HG03457 (cell line): ENCODE data around the gene GPR32.
"Not testable (repeated sequence)": the region's sequence is repeated elsewhere in the genome, so short reads cannot be mapped to it uniquely, and the experiment has no call there.

ENCODE experiments used
- ATAC-seq: cut with Tn5 transposase; IDR thresholded peaks from one replicate; pipeline ENCODE4 v1.9.1; 2021; ENCODE audit warnings: moderate number of reproducible peaks; ENCODE audit not compliant: unreplicated experiment

GPR32 gene

DNA sequence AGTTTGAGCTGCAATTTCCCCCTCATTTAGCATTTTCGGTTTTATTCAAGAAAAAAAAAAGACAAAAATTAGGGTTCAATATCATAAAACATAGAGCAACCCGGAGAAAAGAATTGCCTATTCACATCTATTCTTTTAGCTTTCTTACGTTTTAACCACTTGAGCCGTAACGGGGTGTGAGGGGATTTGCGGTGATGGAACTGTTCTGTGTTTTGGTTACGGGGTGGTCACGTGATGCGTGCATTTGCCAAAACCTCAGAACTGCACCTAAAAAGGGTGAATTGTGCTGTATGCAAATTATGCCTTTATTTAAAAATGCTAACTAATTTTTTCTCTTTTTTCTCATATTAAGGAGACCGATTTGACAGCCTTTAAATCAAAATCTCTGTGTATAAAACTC lies 25.0 kb upstream of the GPR32 start:
- no peak for ATAC-seq

DNA sequence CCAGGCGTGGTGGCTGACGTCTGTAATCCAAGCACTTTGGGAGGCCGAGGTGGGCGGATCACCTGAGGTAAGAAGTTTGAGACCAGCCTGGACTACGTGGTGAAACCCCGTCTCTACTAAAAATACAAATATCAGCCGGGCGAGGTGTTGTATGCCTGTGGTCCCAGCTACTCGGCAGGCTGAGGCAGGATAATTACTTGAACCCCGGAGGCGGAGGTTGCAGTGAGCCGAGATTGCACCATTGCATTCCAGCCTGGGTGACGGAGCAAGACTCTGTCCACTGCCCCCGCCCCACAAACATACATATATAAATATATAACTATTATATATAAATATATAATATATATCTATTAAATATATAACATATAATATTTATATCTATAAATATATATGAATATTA lies 23.1 kb upstream of the GPR32 start:
- not testable (repeated sequence) for ATAC-seq

DNA sequence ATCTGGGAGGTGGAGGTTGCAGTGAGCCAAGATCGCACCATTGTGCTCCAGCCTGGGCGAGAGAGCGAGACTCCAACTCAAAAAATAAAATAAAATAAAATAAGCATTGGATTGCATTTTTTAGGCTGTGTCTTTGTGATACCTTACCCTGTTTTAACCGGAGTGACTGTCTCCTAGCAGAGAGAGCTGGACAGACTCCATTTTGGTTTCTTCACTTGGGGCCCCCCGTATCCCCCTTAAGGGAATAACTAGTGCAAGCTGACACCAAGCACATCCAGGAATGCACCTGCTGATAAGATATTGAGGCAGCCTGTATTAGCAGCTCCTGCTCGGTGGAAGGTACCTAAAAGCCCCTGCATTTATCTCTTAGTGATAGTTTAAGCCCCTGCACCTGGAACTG lies 20.8 kb upstream of the GPR32 start:
- ATAC-seq: no peak

DNA sequence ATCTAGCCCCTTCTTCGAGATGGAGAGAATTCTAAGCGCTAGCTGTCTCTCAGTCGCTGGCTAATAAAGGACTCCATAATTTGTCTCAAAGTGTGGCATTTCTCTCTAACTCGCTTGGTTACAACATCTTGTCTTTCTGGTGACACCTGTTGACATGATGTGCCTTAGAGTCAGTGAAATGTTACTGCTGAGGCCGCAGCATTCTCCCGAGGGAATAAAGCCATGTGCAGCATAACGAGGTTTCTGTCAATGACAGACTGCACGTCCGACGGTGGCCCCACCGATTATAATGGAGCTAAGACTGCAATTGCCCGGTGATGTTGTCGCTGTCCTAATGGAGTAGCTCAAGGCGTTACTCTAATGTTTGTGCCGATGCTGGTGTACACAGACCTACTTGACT lies 20.3 kb upstream of the GPR32 start:
- ATAC-seq: no peak

DNA sequence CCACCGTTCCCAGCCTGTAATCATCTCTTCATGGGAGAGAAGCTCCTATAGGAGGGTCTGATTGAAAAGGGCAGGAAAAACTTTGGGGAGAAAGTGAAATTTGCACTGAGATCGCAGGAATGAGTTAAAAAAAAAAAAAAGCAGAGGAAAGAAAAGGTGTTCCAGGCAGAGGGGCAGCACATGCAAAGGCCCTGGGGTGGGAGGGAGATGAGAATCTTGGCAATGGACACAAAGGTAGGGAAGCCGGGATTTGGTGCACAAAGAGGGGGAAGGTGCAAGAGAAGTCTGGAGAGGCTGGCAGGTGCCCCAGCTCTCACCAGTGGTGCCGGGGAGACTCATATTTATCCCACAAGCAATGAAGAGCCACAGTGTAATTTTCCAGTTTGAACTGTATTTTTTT lies 16.4 kb upstream of the GPR32 start:
- no peak for ATAC-seq

DNA sequence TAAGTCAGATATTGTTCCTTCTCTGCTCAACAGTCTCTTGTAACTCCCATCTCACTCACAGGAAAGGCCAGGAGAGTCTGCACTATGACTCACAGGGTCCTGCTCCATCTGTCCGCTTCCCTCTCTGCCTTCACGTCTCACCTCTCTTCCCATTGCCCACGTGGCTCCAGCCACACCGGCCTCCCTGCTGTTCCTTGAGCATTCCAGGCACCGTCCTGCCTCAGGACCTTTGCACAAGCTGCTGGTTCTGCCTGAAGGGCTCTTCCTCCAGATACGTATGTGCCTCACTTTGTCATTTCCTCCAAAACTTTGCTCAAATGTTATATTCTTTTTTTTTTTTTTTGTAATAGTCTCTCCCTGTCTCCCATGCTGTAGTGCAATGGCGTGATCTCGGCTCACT lies 14.0 kb upstream of the GPR32 start:
- ATAC-seq: not testable (repeated sequence)

DNA sequence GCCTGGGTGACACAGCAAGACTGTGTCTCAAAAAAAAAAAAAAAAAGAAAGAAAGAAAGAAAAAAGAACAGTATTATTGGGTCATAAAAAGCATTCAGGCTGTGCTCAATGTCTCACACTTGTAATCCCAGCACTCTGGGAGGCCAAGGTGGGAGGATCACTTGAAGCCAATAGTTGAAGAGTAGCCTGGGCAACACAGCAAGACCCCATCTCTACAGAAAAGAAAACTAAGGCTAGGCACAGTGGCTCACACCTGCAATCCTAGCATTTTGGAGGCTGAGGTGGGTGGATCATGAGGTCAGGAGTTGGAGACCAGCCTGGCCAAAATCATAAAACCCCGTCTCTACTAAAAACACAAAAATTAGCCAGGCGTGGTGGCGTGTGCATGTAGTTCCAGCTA lies 12.6 kb upstream of the GPR32 start:
- not testable (repeated sequence) for ATAC-seq

DNA sequence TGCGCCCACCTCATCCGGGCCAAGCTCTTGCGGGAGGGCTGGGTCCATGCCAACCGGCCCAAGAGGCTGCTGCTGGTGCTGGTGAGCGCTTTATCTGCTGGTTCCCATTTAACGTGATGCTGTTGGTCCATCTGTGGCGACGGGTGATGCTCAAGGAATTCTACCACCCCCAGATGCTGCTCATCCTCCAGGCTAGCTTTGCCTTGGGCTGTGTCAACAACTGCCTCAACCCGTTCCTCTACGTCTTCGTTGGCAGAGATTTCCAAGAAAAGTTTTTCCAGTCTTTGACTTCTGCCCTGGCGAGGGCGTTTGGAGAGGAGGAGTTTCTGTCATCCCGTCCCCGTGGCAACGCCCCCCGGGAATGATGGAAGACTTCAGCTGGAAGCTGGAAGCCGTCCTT lies 11.2 kb upstream of the GPR32 start:
- ATAC-seq: not testable (repeated sequence)

DNA sequence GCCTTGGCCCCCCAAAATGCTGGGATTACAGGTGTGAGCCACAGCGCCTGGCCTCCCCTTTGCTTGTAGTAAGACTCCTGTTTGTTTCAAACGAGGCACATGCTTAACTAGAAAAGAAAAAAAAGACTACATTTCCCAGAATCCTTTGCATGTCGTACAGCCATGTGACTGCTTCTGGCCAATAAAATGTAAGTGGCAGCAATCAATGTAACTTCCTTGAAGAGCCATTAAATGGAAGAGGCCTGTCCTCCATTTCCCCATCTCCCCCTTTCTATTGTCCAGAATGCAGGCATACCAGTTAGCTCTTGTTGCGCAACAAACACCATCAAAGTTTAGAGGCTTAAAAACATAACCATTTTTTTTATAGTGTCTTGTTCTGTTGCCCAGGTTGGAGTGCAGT lies 10.4 kb upstream of the GPR32 start:
- ATAC-seq: no peak

DNA sequence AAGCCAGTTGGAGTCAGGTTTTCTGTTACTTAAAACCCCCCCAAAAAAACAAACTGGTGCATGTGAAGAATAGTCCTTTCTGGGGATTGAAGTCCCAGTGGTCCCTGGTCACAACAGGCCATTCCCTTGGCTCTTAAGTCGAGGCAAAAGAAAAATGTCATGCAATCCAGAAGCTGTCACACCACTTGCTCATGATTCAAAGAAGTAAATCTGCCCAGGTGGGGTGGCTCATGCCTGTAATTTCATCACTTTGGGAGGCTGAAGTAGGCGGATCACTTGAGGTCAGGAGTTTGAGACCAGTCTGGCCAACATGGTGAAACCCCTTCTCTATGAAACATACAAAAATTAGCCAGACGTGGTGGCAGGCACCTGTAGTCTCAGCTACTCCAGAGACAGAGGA lies 8.8 kb upstream of the GPR32 start:
- ATAC-seq: not testable (repeated sequence)

DNA sequence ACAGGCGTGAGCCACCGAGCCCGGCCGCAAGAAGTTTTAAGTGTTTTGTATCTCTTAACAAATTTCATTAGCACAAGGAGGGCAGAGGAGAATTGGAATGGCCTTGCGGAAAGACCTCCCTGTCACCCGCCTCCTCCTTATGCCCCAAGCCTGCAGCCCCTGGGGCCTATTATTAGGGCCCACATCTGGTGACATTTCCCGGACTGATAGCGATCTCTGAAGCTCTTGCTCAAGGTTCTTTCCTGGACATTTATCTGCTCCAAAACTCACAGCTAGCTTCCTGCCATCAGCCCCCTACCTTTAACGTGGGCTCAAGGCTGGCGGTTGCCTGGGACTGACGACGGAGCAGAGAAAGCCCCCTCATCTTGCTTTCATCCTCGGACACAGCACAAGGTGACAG lies 6.7 kb upstream of the GPR32 start:
- not testable (repeated sequence) for ATAC-seq

DNA sequence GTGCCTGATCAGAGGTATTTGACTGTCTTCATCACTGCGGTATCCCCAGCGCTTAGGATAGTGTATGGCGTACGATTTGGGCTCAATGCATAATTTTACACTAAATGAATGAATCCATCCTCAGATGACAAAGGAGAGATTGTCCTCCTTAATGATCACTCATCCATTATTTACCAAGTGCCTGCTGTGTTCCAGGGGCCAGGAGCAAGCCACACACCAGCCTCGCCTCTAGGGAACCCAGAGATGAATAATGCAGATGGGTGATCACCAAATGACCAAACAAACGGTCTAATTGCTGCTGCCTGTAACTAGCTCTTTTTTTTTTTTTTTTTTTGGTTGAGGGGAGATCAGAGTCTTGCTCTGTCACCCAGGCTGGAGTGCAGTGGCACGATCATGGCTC lies 5.9 kb upstream of the GPR32 start:
- no peak for ATAC-seq

DNA sequence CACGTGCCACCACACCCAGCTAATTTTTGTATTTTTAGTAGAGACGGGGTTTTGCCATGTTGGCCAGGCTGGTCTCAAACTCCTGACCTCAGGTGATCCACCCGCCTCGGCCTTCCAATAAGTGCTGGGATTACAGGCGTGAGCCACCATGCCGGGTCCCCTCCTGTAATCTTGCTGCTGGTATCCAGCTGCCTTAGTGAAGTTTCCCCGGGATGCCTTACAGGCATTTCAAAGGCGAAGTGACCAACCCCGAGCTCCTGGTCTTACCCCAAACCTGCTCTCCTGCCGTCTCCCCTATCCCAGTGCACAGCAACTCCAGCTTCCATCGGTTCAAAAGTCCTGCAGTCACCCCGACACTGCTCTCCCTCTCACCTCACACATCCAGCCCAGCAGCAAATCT lies 3.5 kb upstream of the GPR32 start:
- not testable (repeated sequence) for ATAC-seq

DNA sequence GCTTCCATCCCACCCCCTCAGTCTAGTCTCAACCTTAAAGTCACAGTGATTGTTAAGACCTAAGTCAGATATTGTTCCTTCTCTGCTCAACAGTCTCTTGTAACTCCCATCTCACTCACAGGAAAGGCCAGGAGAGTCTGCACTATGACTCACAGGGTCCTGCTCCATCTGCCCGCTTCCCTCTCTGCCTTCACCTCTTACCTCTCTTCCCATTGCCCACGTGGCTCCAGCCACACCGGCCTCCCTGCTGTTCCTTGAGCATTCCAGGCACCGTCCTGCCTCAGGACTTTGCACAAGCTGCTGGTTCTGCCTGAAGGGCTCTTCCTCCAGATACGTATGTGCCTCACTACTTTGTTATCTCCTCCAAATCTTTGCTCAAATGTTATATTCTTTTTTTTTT lies 3.0 kb upstream of the GPR32 start:
- not testable (repeated sequence) for ATAC-seq

DNA sequence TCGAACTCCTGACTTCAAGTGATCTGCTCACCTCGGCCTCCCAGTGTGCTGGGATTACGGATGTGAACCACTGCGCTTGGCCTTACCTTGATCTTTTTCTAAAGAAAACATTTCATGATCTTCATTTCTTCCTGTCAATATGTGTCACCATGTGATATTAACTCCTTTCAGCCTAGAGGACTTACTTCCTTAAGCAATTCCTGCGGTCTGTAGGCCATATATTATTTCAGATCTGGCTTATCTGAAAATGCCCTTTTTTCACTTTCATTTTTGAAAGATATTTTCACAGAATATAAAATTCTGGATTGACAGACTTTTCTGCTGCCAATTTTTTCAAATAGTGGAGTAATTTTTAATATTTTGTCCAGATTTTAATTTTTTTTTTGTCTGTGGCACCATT lies 2.0 kb upstream of the GPR32 start:
- no peak for ATAC-seq

DNA sequence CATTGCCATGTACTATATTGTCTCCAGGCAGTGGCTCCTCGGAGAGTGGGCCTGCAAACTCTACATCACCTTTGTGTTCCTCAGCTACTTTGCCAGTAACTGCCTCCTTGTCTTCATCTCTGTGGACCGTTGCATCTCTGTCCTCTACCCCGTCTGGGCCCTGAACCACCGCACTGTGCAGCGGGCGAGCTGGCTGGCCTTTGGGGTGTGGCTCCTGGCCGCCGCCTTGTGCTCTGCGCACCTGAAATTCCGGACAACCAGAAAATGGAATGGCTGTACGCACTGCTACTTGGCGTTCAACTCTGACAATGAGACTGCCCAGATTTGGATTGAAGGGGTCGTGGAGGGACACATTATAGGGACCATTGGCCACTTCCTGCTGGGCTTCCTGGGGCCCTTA lies 624 bp downstream of the GPR32 start:
- no peak for ATAC-seq

DNA sequence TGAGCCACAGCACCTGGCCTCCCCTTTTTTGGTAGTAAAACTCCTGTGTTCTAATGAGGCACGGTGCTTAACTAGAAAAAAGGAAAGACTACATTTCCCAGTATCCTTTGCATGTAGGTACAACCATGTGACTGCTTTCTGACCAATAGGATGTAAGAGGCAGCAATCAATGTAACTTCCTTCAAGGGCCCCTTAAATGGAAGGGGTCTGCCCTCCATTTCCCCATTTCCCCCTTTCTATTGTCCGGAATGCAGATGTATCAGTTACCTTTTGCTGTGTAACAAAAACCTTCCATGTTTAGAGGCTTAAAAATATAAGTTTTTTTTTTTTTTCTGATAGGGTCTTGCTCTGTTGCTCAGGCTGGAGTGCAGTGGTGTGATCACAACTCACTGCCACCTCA lies 2.2 kb downstream of the GPR32 start:
- no peak for ATAC-seq

DNA sequence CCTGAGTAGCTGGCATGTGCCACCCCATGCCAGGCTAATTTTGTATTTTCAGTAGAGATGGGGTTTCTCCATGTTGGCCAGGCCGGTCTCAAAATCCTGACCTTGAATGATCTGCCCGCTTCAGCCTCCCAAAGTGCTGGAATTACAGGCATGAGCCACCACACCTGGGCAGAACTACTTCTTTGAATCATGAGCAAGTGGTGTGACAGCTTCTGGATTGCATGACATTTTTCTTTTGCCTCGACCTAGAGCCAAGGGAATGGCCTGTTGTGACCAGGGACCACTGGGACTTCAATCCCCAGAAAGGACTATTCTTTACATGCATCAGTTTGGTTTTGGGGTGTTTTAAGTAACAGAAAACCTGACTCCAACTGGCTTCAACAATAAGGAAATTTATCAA lies 2.6 kb downstream of the GPR32 start:
- not testable (repeated sequence) for ATAC-seq

DNA sequence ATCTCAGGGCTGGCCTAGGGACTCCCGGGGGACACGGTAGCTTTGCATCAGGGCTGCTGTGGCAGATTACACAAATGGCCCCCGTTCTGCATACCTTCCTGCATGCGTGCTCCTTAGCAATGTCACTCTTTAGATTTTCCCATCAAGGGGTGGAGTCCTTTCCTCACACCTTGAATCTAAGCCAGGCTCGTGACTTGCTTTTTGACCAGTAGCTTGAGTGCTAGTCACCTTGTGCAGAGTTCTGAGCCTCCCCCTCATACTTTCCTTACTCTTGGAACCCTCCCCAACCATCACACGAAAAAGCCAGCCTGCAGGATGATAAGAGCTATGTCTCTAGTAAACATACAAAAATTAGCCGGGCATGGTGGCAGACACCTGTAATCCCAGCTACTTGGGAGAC lies 3.2 kb downstream of the GPR32 start:
- ATAC-seq: not testable (repeated sequence)

DNA sequence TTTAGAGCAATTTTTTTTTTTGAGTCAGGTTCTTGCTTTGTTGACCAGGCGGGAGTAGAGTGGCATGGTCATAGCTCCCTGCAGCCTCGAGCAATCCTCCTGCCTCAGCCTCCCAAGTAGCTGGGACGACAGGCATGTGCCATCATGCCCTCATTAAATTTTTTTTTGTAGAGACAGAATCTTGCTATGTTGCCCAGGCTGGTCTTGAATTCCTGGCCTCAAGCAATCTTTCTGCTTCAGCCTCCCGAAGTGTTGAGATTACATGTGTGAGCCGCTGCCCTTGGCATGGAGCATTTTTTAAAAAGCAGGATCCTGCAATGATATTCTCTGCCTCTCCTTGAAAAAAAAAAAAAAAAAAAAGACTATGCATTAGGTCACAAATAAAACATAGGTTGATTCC lies 5.9 kb downstream of the GPR32 start:
- no peak for ATAC-seq

DNA sequence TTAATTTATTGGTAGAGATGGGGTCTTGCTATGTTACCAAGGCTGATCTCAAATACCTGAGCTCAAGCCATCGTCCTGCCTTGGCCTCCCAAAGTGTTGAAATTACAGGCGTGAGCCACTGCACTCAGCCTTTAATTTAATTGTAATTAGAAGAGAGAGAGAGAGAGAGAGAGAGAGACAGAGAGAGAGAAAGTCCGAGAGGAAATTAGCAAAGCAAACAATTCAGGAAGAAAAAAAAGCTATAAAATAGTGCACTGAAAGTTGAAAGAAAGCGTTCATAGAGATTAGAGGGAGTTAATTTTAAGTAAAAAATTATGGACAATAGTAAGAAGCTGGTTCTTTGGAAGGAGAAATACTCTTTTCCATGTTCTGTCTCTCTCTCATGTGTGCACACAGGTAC lies 7.0 kb downstream of the GPR32 start:
- ATAC-seq: no peak

DNA sequence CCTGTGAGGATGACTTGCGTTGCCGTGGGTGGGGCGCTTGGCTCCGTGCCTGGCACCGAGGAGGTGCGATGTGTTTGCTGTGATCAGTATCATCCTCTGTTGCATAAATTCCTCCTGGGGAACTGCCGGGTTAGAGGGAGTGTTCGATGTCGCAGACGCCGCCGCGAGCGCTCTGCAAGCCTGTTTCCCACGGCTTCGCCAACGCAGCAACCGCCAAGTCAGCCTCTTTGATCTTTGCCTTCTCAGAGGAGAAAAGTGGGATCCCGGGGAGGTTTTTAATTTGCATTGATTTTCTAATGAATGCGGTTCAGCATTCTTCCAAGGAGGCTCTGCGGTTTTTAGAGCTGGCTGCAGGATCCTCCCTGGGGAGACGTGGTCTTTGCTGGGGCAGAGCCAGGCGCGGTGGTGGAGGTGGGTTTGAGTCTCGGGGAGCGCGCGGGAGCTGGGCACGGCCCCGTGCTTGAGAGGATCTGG lies 7.6 kb downstream of the GPR32 start:
- ATAC-seq: no peak

DNA sequence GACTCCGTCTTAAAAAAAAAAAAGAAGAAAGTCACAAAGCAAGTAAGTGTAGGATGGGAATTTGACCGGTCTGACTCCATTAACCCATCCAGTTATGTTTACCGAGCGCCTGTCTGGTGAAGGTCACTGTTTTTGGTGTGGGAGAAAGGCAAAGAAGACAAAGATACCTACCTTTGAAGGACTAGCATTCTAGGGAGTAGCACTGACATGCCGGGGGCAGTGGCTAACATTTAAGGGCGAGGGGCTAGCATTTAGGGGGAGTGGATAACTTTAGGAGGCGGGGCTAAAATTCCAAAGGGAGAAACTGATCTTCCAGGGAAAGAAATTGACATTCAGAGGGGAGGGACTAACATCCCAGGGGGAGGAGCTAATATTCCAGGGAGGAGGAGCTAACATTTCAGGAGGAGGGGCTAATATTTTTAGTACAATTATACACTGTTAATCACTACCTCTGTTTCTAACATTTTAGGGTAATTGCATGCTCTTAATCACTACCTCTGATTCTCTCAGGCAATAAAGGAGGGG lies 8.7 kb downstream of the GPR32 start:
- no peak for ATAC-seq
